K562 (cell line): ENCODE data around the gene IL4R. TPM values are rescaled to one million over a fixed set of nuclear protein-coding genes. Genes with fewer than 3 reads are reported as not detected.

Experiments used
- ATAC-seq: fragments of 200-7000 bp; cut with Tn5 transposase; 3 replicates; pipeline ENCODE4 v1.9.1; 2020; ENCODE audit warnings: moderate library complexity
- BruUV-seq: library from RNA; stranded (reverse); fragments of 400-500 nt; replicated peaks from 2 replicates; lab custom pipeline; 2021; lab: Mats Ljungman, UMichigan
- CTCF ChIA-PET: fragments of 300-600 bp; formaldehyde crosslinking; extraction: SDS; loops from one replicate; lab custom pipeline; 2021; ENCODE audit warnings: low intra/inter-chr PET ratio; lab: Yijun Ruan, JAX
- POLR2A ChIA-PET: fragments of 300-600, 350-650 bp; sonication (Branson Sonifier 250); formaldehyde crosslinking; extraction: SDS; loops from one replicate; lab custom pipeline; 2021; ENCODE audit warnings: antibody characterized with exemption, inconsistent platforms; lab: Yijun Ruan, JAX
- DNase-seq, 4 experiments: peaks; one replicate each; pipeline versions ENCODE4 v3.0.0 to v3.0.0-alpha.2; 2011 to 2018; ENCODE audit warnings: low spot score in 3 of 4, mixed read lengths in 3 of 4; ENCODE audit errors: extremely low read depth in 1 of 4
- FAIRE-seq: peaks from 2 replicates; lab custom pipeline; 2011; peaks lifted over from hg19 to GRCh38; lab: Jason Lieb, UNC
- H2AFZ ChIP-seq: 2 replicates; pipeline ENCODE4 v1.6.0; 2011; ENCODE audit warnings: low read depth, low read length, control low read depth, inconsistent platforms
- H3K27ac ChIP-seq: fragments of 200-600 bp; 3 replicates; pipeline ENCODE4 v1.8.0; 2011; ENCODE audit warnings: low read depth, mild to moderate bottlenecking, control low read depth, inconsistent platforms, low read length, moderate library complexity, mixed read lengths; ENCODE audit errors: extremely low read depth
- H3K27me3 ChIP-seq, 2 experiments: fragments of 300-600 bp in 1 of 2; 2 replicates in 1 of 2; 3 replicates in 1 of 2; pipeline versions ENCODE4 v1.6.0 to v1.8.0; 2011; ENCODE audit warnings: inconsistent platforms in 2 of 2, low read length in 2 of 2, mild to moderate bottlenecking in 1 of 2, mixed read lengths in 1 of 2, moderate library complexity in 1 of 2; ENCODE audit not compliant: control insufficient read depth in 2 of 2, insufficient read depth in 2 of 2
- H3K36me3 ChIP-seq: fragments of 300-600 bp; 3 replicates; pipeline ENCODE4 v1.8.0; 2011; ENCODE audit warnings: mild to moderate bottlenecking, low read length, inconsistent platforms; ENCODE audit not compliant: control insufficient read depth, insufficient read depth
- H3K4me1 ChIP-seq, 2 experiments: fragments of 200-600 bp in 1 of 2; replicated peaks in 1 of 2; 2 replicates in 1 of 2; 3 replicates in 1 of 2; pipeline versions ENCODE4 v1.5.1 to v1.8.0; 2011; ENCODE audit warnings: inconsistent platforms in 2 of 2, low read length in 2 of 2, mild to moderate bottlenecking in 1 of 2, mixed read lengths in 1 of 2, moderate library complexity in 1 of 2; ENCODE audit not compliant: control insufficient read depth in 2 of 2, insufficient read depth in 2 of 2
- H3K4me2 ChIP-seq: 2 replicates; pipeline ENCODE4 v1.6.1; 2011; ENCODE audit warnings: low read length, control low read depth, inconsistent platforms, mixed read lengths; ENCODE audit not compliant: insufficient read depth
- H3K4me3 ChIP-seq: fragments of 200-600 bp; sonication (generic), shearing (Covaris generic); 2 replicates; pipeline ENCODE4 v1.5.1; 2016; ENCODE audit warnings: control low read depth, inconsistent platforms
- H3K79me2 ChIP-seq: fragments of 200-600 bp; 3 replicates; pipeline ENCODE4 v1.8.0; 2011; ENCODE audit warnings: low read length, inconsistent platforms; ENCODE audit not compliant: control insufficient read depth, insufficient read depth
- H3K9ac ChIP-seq, 2 experiments: 2 replicates each; pipeline versions ENCODE4 v1.6.0 to v1.6.1; 2011; ENCODE audit warnings: low read depth in 2 of 2, low read length in 2 of 2, control low read depth in 1 of 2, inconsistent platforms in 1 of 2, mild to moderate bottlenecking in 1 of 2, mixed read lengths in 1 of 2; ENCODE audit not compliant: insufficient read depth in 1 of 2
- H3K9me1 ChIP-seq: one replicate; pipeline ENCODE4 v1.6.0; 2011; ENCODE audit warnings: inconsistent platforms, mild to moderate bottlenecking, low read length, moderate library complexity; ENCODE audit not compliant: control insufficient read depth, insufficient read depth
- H3K9me3 ChIP-seq: replicated peaks from 2 replicates; pipeline ENCODE4 v1.5.1; 2011; ENCODE audit warnings: low read depth, low read length, inconsistent platforms; ENCODE audit not compliant: control insufficient read depth, insufficient read depth
- H4K20me1 ChIP-seq: replicated peaks from 2 replicates; pipeline ENCODE4 v1.6.1; 2011; ENCODE audit warnings: low read length, inconsistent platforms, mixed read lengths; ENCODE audit not compliant: control insufficient read depth, insufficient read depth
- BACH1 ChIP-seq: fragments of 200-800 bp; sonication (Bioruptor generic); IDR thresholded peaks from 2 replicates; pipeline ENCODE4 v1.6.1; 2016; ENCODE audit warnings: missing genetic modification characterization, missing compliant biosample characterization
- ELF2 ChIP-seq: fragments of 250-450 bp; sonication (Bioruptor Pico); IDR thresholded peaks from 2 replicates; pipeline ENCODE4 v1.5.0; 2021; ENCODE audit warnings: mild to moderate bottlenecking
- MTA3 ChIP-seq: fragments of 450-650 bp; formaldehyde crosslinking; IDR thresholded peaks from 2 replicates; pipeline ENCODE4 v1.6.1; 2017; ENCODE audit warnings: mild to moderate bottlenecking, borderline replicate concordance
- MYBL2 ChIP-seq, 2 experiments: fragments of 450-650 bp in 1 of 2; sonication (generic) in 1 of 2; formaldehyde crosslinking in 1 of 2; IDR thresholded peaks; 2 replicates each; pipeline versions ENCODE4 v1.6.1 to v1.8.1; 2017 to 2022; ENCODE audit warnings: borderline replicate concordance in 1 of 2, inconsistent platforms in 1 of 2, low read depth in 1 of 2, mild to moderate bottlenecking in 1 of 2, missing genetic modification reagents in 1 of 2, moderate library complexity in 1 of 2
- PPARD ChIP-seq: fragments of 250-450 bp; sonication (Bioruptor Pico); IDR thresholded peaks from 2 replicates; pipeline ENCODE4 v1.8.0; 2022; ENCODE audit warnings: inconsistent platforms, mild to moderate bottlenecking, moderate library complexity
- SETDB1 ChIP-seq: IDR thresholded peaks from one replicate; pipeline ENCODE4 v1.6.1; 2012; ENCODE audit warnings: low read length, control low read depth, inconsistent platforms
- SRF ChIP-seq, 2 experiments: fragments of 250-450, 450-650 bp in 1 of 2; sonication (Bioruptor Pico) in 1 of 2; sonication (generic) in 1 of 2; formaldehyde crosslinking; IDR thresholded peaks; 2 replicates each; pipeline versions ENCODE4 v1.5.0 to v1.5.1; 2020 to 2022; ENCODE audit warnings: mild to moderate bottlenecking in 1 of 2, missing genetic modification reagents in 1 of 2
- ZC3H11A ChIP-seq: IDR thresholded peaks from 2 replicates; pipeline ENCODE4 v1.6.1; 2012; ENCODE audit warnings: low read depth, low read length, improper control_type of control experiment
- ZKSCAN8 ChIP-seq: fragments of 200-800 bp; sonication (Bioruptor generic); IDR thresholded peaks from 2 replicates; pipeline ENCODE4 v1.6.1; 2016; ENCODE audit warnings: missing genetic modification characterization, missing compliant biosample characterization
- ZNF408 ChIP-seq: fragments of 250-450 bp; sonication (Bioruptor Pico); IDR thresholded peaks from 2 replicates; pipeline ENCODE4 v1.4.0; 2020; ENCODE audit warnings: low read depth, mild to moderate bottlenecking, moderate library complexity
- WGBS: fragments of 100-300 bp; shearing (Covaris generic); methylation state at CpG from one replicate; pipeline ENCODE4 v1.1.6; 2016; ENCODE audit warnings: low coverage, mixed read lengths; ENCODE audit not compliant: insufficient coverage; ENCODE audit errors: missing lambda C conversion rate; 5-methylcytosine and 5-hydroxymethylcytosine counted together
- in situ Hi-C: fragments of 300-500 bp; cut with MboI; formaldehyde crosslinking; loops from 4 replicates; pipeline ENCODE4 v1.15.0; 2018; ENCODE audit warnings: inconsistent platforms, mixed read lengths
- intact Hi-C: fragments of 100-400 bp; cut with micrococcal nuclease; formaldehyde crosslinking; loops from 2 replicates; pipeline ENCODE4 v1.14.2; 2022
- polyA plus RNA-seq, 8 experiments: library from polyadenylated mRNA; depleted of rRNA in 4 of 8; stranded (reverse) in 5 of 8; unstranded in 3 of 8; fragments of >200 nt; fragmentation: Nextera tagmentation in 2 of 8; fragmentation: Illumina TruSeq in 1 of 8; extraction: Ambion mirVana in 2 of 8; extraction: Trizol in 1 of 8; gene quantifications; 2 replicates each; pipeline versions ENCODE4 v1.2.1 to v1.2.3, GENCODE V29; 2011 to 2014; ENCODE audit warnings: inconsistent platforms in 1 of 8, missing spikeins in 1 of 8
- total RNA-seq, 7 experiments: library from RNA; depleted of rRNA in 6 of 7; stranded (reverse); fragments of >200 nt in 6 of 7; fragmentation: Illumina TruSeq in 2 of 7; extraction: Trizol in 2 of 7; gene quantifications; 2 replicates each; pipeline versions ENCODE4 v1.2.1 to v1.2.3, GENCODE V29; 2011 to 2021; ENCODE audit warnings: low replicate concordance in 1 of 7
- TF ChIP-seq, protein P1 (sequence below): fragments of 450-650 bp; IDR thresholded peaks from 2 replicates; pipeline ENCODE4 v1.6.1; 2017; ENCODE audit warnings: antibody characterized with exemption, mild to moderate bottlenecking
- TF ChIP-seq, protein P2 (sequence below): fragments of 250-450 bp; sonication (Bioruptor Pico); IDR thresholded peaks from 2 replicates; pipeline ENCODE4 v1.5.0; 2020; ENCODE audit warnings: mild to moderate bottlenecking, borderline replicate concordance
- TF ChIP-seq, protein P3 (sequence below): fragments of 450-650 bp; formaldehyde crosslinking; IDR thresholded peaks from 2 replicates; pipeline ENCODE4 v1.4.0; 2022; ENCODE audit warnings: missing genetic modification characterization

IL4R gene
- total and polyA plus RNA-seq, 9 of the 15 experiments (the other 6 are each of a cell fraction or from before 2014, with no cell fraction given), result 0.17 to 5.8 (median 3.3) TPM

DNA sequence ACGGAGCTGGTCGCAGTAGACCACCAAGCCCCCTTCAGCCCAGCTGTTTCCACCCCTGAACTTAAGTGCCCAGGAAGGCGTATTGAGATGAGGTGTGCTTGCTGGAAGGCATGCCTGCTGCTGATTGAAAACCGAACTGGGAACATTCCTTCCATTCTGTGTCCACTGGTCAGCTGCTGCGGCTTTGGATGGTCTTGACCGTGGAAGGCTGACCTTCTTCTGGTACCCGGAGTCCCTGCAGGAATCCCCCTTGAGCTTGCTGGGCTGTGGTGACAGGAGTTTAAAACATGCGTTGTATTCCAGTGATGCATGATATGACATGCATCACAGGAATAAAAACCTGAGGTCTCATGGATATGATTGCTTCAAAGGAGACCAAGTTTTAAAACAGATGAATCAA, 31.4 kb downstream of the IL4R start:
- ChIA-PET CTCF (no interaction called here), POLR2A (no interaction called here)
- H4K20me1 ChIP-seq, result no peaks in the 10 kb centered on the region
- TF ChIP-seq ZKSCAN8 (no peak), PPARD (CRISPR knock-in tag) (no peak), MYBL2 (IDR thresholded peaks at IDR 0.05; ENCODE audit: low read depth) (no peak), MYBL2 (CRISPR knock-in tag; IDR thresholded peaks at IDR 0.05; ENCODE audit: borderline replicate concordance) (no peak), MTA3 (no peak), ZC3H11A (no peak), BACH1 (tag) (no peak), SRF (CRISPR knock-in tag; IDR thresholded peaks at IDR 0.05) (no peak), SETDB1 (no peak), ZNF408 (CRISPR knock-in tag) (no peak), ELF2 (CRISPR knock-in tag) (no peak)
- TF ChIP-seq, protein P1, sequence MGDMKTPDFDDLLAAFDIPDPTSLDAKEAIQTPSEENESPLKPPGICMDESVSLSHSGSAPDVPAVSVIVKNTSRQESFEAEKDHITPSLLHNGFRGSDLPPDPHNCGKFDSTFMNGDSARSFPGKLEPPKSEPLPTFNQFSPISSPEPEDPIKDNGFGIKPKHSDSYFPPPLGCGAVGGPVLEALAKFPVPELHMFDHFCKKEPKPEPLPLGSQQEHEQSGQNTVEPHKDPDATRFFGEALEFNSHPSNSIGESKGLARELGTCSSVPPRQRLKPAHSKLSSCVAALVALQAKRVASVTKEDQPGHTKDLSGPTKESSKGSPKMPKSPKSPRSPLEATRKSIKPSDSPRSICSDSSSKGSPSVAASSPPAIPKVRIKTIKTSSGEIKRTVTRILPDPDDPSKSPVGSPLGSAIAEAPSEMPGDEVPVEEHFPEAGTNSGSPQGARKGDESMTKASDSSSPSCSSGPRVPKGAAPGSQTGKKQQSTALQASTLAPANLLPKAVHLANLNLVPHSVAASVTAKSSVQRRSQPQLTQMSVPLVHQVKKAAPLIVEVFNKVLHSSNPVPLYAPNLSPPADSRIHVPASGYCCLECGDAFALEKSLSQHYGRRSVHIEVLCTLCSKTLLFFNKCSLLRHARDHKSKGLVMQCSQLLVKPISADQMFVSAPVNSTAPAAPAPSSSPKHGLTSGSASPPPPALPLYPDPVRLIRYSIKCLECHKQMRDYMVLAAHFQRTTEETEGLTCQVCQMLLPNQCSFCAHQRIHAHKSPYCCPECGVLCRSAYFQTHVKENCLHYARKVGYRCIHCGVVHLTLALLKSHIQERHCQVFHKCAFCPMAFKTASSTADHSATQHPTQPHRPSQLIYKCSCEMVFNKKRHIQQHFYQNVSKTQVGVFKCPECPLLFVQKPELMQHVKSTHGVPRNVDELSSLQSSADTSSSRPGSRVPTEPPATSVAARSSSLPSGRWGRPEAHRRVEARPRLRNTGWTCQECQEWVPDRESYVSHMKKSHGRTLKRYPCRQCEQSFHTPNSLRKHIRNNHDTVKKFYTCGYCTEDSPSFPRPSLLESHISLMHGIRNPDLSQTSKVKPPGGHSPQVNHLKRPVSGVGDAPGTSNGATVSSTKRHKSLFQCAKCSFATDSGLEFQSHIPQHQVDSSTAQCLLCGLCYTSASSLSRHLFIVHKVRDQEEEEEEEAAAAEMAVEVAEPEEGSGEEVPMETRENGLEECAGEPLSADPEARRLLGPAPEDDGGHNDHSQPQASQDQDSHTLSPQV, result no peak
- TF ChIP-seq, protein P2, sequence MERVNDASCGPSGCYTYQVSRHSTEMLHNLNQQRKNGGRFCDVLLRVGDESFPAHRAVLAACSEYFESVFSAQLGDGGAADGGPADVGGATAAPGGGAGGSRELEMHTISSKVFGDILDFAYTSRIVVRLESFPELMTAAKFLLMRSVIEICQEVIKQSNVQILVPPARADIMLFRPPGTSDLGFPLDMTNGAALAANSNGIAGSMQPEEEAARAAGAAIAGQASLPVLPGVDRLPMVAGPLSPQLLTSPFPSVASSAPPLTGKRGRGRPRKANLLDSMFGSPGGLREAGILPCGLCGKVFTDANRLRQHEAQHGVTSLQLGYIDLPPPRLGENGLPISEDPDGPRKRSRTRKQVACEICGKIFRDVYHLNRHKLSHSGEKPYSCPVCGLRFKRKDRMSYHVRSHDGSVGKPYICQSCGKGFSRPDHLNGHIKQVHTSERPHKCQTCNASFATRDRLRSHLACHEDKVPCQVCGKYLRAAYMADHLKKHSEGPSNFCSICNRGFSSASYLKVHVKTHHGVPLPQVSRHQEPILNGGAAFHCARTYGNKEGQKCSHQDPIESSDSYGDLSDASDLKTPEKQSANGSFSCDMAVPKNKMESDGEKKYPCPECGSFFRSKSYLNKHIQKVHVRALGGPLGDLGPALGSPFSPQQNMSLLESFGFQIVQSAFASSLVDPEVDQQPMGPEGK (CRISPR knock-in tag), result no peak
- TF ChIP-seq, protein P3, sequence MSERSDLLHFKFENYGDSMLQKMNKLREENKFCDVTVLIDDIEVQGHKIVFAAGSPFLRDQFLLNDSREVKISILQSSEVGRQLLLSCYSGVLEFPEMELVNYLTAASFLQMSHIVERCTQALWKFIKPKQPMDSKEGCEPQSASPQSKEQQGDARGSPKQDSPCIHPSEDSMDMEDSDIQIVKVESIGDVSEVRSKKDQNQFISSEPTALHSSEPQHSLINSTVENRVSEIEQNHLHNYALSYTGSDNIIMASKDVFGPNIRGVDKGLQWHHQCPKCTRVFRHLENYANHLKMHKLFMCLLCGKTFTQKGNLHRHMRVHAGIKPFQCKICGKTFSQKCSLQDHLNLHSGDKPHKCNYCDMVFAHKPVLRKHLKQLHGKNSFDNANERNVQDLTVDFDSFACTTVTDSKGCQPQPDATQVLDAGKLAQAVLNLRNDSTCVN (CRISPR knock-in tag), result no peak
- H3K4me3 ChIP-seq, result no peak overlapping the region
- no peaks in the 10 kb centered on the region for H3K9me3 ChIP-seq
- peaks cover 0 to 15% of the 10 kb centered on the region in 2 experiments; a peak in 1 of 5 replicates for H3K27me3 ChIP-seq
- ATAC-seq, result no peak
- 44% methylated on average over 8 of the region's 8 CpGs for WGBS
- no peak overlapping the region for H3K27ac ChIP-seq
- H3K36me3 ChIP-seq, result no peaks in the 10 kb centered on the region
- intact Hi-C loops, result no loop called here
- H3K4me1 ChIP-seq, result peaks cover 0 to 4% of the 10 kb centered on the region in 2 experiments; a peak in 2 of 5 replicates
- no peak for FAIRE-seq
- BruUV-seq, result no TSS peak
- H3K79me2 ChIP-seq, result no peaks in the 10 kb centered on the region
- peak in 1 of 4 experiments; percentile 2 for DNase-seq
- no peak overlapping the region for H2AFZ ChIP-seq
- no peaks in the 10 kb centered on the region for H3K9me1 ChIP-seq
- in situ Hi-C loops, result no loop called here
- no peak overlapping the region for H3K9ac ChIP-seq
- no peak overlapping the region for H3K4me2 ChIP-seq
